GM19467 (cell line): ENCODE measurements around the gene PIK3CD.
"Not testable (repeated sequence)": the region's sequence is repeated elsewhere in the genome, so short reads cannot be mapped to it uniquely, and the experiment has no call there.

Experiments
- ATAC-seq: cut with Tn5 transposase; IDR thresholded peaks from one replicate; pipeline ENCODE4 v1.9.1; 2021; ENCODE audit warnings: mild to moderate bottlenecking, moderate library complexity; ENCODE audit not compliant: unreplicated experiment

Gene PIK3CD

GRCh38 chr1:9687874-9688582 is 36.5 kb downstream of the PIK3CD start:
- ATAC-seq, result no peak

GRCh38 chr1:9688599-9688998 is 37.1 kb downstream of the PIK3CD start:
- no peak for ATAC-seq

- peak; percentile 37 for ATAC-seq
These were observed 37.6 kb downstream of the PIK3CD start for GRCh38 chr1:9689011-9689706.

- ATAC-seq, result no peak
These were observed 38.4 kb downstream of the PIK3CD start for GRCh38 chr1:9689971-9690381.

- ATAC-seq, result no peak
These were observed 39.0 kb downstream of the PIK3CD start for GRCh38 chr1:9690440-9691107.

GRCh38 chr1:9691108-9691445 is 39.5 kb downstream of the PIK3CD start:
- no peak for ATAC-seq

GRCh38 chr1:9691691-9692090 is 40.2 kb downstream of the PIK3CD start:
- ATAC-seq, result no peak

- ATAC-seq, result no peak
These were observed 45.3 kb downstream of the PIK3CD start for GRCh38 chr1:9696793-9697192.

GRCh38 chr1:9699361-9699760 is 47.8 kb downstream of the PIK3CD start:
- no peak for ATAC-seq

- ATAC-seq, result no peak
These were observed 48.8 kb downstream of the PIK3CD start for GRCh38 chr1:9700340-9700739.

- ATAC-seq, result no peak
These were observed 50.1 kb downstream of the PIK3CD start for GRCh38 chr1:9701665-9702064.

- no peak for ATAC-seq
These were observed 51.6 kb downstream of the PIK3CD start for GRCh38 chr1:9703165-9703509.

- no peak for ATAC-seq
These were observed 52.1 kb downstream of the PIK3CD start for GRCh38 chr1:9703681-9704080.

- ATAC-seq, result no peak
These were observed 54.0 kb downstream of the PIK3CD start for GRCh38 chr1:9705337-9706093.

GRCh38 chr1:9706178-9706577 is 54.6 kb downstream of the PIK3CD start:
- ATAC-seq, result no peak

- no peak for ATAC-seq
These were observed 58.5 kb downstream of the PIK3CD start for GRCh38 chr1:9710037-9710436.

GRCh38 chr1:9711466-9712020 is 60.0 kb downstream of the PIK3CD start:
- ATAC-seq, result no peak

GRCh38 chr1:9712767-9713166 is 61.2 kb downstream of the PIK3CD start:
- not testable (repeated sequence) for ATAC-seq

GRCh38 chr1:9714257-9714718 is 62.8 kb downstream of the PIK3CD start:
- ATAC-seq, result no peak

GRCh38 chr1:9715536-9716226 is 64.2 kb downstream of the PIK3CD start:
- no peak for ATAC-seq
